Neural progenitor cell (in vitro differentiated cells): ENCODE results near the gene SETDB2.

Experiments used
- EZH2 ChIP-seq: fragments of 200-600 bp; sonication (generic); IDR thresholded peaks from 2 replicates; pipeline ENCODE4 v1.6.1; 2017; ENCODE audit warnings: antibody characterized with exemption, mild to moderate bottlenecking, moderate library complexity
- EZH2phosphoT487 ChIP-seq: fragments of 200-600 bp; sonication (generic); IDR thresholded peaks from 2 replicates; pipeline ENCODE4 v1.6.1; 2017; ENCODE audit warnings: antibody characterized with exemption
- TF ChIP-seq, protein P1 (sequence below): fragments of 200-600 bp; sonication (generic); IDR thresholded peaks from 2 replicates; pipeline ENCODE4 v1.5.1; 2017; ENCODE audit warnings: antibody characterized with exemption, mild to moderate bottlenecking

DNA sequence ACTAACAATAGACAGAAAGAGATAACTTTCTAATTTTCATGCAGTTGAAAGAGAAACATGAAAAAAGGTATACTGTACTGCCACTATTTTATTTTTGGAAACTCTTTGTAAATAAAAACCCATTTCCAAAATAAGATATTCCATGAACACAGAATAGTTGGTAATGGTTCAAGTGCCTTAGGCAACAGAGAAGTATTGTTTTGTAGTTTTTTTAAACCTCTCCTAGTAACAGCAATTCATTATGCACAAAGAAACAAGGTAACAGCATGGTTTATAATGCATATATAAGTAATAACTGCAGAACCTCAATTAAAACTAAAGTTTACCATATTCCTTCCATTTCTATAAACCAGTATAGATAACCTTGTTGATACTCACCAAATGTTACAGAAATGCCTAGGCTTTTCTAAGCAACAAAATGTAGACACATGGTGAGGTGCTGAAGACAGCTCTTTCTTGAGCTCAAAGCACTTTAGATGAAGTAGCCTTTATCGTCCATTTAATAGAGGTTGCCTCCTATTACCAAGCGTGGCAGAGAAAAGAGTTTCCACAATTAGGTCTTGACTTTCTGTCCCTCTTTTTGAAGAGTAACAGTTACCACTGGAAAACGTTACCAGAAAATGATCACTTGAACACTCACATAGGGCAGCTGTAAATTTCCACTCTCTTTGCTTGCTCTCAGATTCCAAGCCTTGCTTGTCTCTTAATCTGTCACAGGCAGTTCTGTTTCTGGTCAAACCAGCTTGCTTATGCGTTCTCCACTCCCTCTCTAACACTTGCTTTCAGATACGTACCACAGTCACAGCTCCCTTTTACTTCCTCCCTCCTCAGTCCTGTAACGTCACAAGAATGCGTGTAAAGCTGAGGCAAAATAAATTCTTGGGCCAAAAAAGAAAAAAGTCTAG lies 43.1 kb upstream of the SETDB2 start:
- TF ChIP-seq, protein P1, sequence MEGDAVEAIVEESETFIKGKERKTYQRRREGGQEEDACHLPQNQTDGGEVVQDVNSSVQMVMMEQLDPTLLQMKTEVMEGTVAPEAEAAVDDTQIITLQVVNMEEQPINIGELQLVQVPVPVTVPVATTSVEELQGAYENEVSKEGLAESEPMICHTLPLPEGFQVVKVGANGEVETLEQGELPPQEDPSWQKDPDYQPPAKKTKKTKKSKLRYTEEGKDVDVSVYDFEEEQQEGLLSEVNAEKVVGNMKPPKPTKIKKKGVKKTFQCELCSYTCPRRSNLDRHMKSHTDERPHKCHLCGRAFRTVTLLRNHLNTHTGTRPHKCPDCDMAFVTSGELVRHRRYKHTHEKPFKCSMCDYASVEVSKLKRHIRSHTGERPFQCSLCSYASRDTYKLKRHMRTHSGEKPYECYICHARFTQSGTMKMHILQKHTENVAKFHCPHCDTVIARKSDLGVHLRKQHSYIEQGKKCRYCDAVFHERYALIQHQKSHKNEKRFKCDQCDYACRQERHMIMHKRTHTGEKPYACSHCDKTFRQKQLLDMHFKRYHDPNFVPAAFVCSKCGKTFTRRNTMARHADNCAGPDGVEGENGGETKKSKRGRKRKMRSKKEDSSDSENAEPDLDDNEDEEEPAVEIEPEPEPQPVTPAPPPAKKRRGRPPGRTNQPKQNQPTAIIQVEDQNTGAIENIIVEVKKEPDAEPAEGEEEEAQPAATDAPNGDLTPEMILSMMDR: no peak
- TF ChIP-seq EZH2: no peak
- no peak for TF ChIP-seq EZH2phosphoT487
